GM19328 (cell line): Measurements from ENCODE around the gene ELMO1.

Source experiments
- ATAC-seq: cut with Tn5 transposase; IDR thresholded peaks from one replicate; pipeline ENCODE4 v1.9.1; 2021; ENCODE audit warnings: mild to moderate bottlenecking, moderate library complexity; ENCODE audit not compliant: unreplicated experiment

The ELMO1 gene

DNA sequence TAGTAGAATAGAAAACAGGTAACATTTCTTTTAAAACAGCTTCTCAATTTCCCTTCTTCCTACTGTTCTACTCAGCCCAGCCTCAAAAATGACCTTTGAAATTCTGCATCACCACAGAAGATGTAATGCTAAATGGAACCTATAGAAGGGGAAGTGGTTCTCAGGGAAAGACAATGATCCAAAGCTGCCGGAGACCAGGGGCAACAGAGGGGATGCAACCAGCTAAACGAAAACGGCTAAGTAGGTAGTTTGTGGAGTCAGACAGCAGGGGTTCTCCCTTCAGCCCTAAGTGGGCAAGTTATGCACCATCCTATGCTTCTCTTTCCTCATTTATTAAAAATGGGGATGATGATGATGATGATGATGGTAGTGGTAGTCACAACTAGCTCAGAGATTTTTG, 214.3 kb downstream of the ELMO1 start:
- no peak for ATAC-seq

DNA sequence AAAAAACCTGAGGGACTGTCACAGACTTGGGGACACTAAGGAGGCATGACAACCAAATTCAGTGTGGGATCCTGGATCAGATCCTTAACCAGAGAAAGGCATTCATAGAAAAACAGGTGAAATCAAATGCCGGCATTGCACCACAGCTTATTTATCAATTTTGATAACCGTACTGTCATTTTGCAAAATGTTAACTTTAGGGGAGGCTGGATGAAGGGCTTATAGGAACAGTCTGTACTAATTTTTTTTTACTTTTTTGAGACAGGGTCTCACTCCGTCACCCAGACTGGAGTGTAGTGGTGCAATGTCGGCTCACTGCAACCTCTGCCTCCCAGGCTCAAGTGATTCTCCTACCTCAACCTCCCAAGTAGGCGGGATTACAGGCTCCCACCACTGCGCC, 217.1 kb downstream of the ELMO1 start:
- no peak for ATAC-seq

DNA sequence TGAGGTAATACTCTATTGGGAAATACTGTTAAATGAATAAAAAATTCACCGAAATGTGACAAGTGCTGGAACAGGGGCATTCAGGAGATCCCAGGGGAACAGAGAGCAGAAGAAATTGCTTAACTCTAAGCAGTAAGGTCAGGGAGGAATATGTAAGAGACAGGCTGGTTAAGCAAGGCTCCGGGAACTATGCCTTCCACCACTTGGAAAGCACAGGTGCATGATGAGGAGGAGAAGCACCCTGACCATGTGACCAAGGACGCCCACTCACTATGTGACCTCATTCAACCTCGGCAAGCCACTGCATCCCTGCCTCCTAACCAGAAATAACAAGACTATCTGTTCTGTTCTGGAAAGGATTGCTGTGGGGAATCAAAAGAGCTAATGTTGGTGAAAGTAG, 218.4 kb downstream of the ELMO1 start:
- no peak for ATAC-seq

DNA sequence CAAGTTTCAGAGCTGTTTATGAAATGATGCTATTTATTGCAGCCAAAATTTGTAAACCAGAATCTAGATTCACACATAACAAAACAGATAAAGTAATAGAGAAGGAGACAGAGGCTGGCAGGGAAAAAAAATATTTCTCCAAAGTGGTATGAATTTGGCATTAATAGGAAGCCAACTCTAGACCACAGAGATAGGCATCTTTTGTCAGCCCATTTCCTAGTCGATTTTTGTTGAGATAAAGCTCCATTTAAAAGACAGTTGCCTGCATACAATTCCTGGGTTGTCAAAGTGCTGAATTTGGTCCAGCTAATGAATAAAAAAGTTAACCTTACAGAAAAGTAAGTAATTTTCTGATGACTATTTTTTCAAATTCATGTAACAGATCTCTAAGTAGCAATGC, 219.3 kb downstream of the ELMO1 start:
- ATAC-seq: no peak

DNA sequence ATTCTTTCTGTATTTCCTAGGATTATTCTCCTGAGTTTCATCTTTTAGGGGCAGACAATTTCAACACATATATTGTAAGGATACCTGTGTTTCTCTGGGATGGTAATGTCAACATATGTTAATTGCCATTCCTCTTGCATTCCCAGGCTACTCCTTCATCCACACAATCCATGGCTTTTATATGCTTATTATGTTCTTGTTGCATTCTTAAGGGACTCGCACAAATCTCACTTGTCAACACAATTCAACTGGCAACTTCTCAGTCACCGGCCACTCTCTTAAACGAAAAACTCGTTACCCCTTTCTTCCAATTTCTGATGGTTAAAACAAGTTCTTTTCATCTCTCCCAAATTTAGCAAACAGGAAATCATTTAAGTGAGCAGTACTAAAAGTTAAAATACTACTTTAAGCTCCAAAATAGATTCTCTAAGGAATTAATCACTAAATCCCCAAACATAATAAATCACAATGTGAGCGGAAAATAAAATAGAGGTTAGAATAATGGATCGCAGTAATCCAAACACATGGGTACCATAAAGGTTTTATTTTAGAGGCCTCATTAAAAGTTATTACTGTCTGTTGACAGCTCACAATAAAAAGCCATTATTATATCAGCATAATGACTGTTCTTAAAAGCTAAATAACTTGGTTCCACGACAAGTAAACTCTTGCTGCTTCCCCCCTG, 223.2 kb downstream of the ELMO1 start:
- no peak for ATAC-seq

DNA sequence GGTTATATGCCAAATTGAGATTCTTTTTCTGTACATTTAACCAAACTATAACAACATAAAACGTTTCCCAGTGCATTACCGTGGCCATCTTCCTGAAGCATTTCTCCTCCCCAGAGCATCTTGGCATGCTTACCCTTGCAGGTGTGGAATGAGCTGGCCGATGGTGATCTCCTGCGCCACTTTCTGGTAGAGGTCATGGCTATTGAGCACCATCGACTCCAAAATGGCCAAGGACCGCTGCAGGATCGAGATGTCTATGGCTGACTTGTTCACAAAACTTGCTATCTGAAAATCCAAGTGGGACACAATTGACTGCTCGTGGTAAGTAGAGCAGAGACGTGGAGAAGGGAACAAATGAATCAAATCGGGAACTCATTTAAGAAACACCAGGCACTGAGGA, 223.9 kb downstream of the ELMO1 start:
- no peak for ATAC-seq

DNA sequence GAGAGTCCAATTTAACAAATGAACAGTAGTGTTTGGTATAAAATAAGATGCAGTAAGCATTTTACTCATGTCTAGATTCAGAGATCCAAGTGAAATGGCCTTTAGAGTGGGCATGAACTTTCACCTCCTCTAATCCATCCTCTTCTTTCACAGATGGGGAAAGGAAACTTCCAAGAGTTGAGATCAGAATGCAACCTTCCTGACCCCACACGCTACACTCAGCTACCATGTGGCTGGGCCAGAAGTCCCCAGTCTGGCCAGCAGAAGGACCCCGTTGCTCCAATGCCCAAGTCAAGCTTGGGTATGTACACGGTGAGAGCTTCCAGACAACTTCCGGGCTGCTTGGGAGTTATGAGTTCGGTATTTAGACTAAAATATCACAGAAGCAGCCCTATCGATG, 228.0 kb downstream of the ELMO1 start:
- ATAC-seq: no peak

DNA sequence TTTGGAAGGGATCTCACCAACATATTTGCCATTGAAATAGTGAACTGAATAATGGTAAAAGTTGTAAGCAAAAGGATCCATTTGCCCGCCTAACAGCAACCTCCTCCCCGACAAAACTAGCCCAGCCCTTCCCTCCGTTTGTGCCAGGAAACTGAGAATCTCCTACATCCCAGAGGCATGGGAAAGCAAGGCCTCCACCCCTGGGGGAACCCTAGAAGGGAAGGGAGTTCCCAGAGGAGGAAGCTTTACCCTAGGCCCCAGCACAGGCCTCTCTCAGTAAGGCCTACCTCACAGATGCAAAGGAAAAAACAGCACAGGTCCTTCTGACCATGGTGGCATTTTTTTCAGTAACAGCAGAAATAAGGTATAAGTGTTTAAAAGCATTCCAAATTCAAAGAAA, 229.7 kb downstream of the ELMO1 start:
- ATAC-seq: no peak

DNA sequence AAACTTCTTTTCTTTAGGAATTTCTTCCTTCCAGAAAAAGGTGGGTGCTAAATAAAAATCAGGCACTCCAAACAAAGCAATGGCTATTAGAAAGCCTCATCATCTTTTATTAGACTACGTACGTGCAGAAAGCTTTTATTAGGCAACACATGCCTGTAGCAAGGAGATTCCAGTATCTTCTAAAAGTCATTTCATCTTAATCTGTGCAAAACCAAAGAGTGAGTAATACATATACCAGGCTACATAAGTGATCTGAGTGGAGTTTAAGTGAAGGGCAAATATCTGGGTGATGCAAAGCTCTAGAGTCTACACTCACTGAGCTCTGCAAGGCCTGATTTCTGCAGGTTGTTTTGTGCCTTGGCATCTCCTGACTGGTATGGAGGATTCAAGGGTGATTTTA, 231.7 kb downstream of the ELMO1 start:
- no peak for ATAC-seq

DNA sequence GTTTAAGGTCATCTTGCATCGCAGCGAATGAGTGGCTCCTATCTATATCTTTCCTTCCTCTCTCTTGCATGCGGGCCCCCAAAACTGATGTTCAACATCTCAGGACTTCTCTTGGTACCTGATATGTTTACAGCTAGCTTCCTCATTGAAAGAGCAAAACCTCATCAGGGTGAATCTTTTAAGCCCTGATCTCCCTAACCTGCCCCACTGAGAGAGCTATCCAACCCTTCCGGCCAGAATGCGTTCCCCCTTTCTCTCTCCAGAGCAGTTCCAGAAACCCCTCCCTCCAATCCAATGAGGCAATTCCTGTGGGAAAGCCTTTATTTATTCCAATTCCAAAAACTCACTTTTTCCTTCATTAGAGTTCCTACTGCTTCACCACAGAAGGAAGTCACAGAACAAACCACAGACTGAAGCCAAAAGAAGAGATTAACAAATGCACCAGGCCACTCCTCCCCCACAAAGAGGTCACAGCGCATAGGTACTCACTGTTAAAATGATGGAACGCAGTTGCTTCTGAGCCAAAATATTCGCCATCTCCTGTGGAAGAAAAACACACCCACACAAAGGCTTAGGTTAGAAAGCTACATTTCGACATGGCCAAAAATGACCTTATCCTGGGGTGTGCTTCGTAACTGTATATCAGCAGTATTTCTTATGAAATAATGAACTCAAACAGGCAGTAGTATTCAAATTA, 232.4 kb downstream of the ELMO1 start:
- no peak for ATAC-seq

DNA sequence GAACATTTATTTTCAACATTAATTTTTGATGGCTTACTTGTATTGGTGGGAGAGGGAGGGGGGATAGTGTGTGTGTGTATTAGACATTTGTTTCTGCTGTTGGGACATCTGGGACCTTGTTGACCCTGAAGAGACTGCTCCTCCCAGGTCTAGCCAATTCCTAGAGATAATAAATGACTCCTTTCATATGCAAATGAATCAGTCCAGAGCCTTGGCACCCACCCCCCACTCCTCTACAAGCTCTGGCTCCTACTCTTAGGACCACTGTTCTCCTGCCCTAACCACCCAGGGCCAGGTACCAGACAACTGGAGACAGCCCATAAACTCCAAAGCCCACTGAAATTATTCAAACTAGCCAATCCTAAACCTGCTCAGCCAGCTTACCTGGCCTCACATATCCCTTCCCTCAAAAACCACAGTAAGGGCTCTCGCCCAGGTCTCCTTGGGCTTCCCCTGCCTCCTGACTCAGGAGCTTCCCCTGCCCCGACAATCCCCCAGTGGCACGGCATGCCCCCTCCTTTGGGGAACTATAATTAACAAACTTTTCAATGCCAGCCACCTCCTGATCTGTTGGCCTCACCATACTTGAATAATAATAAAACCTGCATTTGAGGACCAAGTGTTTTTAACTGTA, 233.3 kb downstream of the ELMO1 start:
- no peak for ATAC-seq

DNA sequence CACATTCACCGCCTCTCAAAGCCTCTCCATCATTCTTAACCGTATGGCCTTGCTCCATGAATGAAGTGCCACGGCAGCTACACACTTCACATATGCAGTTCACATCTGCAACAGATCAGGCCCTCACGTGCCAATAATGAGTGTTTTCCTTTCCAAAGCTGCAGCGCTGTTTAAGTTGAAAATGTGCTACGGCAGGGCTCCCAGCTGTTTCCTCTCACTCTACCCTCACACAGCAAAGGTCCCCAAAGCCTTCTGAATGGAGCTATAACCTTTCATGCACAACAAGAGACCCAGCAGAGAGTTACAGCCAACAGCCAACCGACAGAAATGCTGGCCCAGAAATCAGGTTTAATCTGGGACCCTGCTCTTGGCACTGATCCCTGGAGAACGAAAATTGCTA, 236.1 kb downstream of the ELMO1 start:
- no peak for ATAC-seq

DNA sequence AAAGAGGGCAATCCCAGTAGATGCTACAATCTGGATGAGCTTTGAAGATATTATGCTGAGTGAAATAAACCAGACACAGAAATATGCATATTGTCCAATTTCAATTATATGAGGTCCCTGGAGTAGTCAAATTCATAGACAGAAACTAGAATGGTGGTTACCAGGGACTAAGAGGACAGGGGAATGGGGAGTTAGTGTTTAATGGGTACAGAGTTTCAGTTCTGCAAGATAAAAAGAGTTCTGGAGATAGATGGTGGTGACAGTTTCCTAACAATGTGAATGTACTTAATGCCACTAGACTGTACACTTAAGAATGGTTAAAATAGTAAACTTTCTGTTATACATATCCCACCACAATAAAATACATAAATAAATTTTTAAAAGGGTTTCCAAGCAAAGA, 236.6 kb downstream of the ELMO1 start:
- no peak for ATAC-seq

DNA sequence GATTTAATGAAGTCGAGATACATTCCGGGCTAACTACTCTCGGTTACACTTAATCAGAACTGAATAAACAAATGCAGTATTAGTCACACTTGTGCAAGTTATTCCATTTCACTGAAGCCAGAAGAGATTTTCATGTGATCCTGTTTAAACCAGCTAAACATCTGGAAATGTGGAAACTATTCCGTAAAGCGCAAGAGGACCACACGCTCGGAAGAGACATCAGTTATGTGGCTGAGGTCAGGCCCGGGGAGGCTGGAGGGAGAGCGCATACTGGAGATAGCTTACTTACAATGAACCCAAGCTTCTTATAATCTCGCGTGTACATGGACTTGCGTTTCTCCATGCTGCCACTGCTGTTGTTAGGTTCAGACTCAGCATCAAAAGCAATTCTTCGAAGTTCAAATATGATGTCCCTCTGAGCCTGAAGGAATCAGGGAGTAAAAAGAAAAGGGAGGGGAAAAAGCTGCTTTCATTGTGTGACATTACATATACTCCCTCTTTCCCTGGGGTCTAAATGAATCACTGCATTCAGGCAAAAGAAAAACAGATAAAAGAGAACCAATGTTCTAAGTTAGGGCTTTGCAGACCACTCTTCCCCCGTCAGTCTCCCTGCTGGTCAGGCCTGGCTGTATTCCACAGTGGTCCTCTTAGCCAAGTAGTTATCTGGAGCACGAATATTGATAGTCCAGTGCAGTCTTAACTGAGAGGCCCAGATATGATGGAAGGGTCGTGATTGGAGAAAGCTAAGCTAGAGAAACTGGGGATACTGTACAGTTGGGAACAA, 237.4 kb downstream of the ELMO1 start:
- ATAC-seq: no peak

DNA sequence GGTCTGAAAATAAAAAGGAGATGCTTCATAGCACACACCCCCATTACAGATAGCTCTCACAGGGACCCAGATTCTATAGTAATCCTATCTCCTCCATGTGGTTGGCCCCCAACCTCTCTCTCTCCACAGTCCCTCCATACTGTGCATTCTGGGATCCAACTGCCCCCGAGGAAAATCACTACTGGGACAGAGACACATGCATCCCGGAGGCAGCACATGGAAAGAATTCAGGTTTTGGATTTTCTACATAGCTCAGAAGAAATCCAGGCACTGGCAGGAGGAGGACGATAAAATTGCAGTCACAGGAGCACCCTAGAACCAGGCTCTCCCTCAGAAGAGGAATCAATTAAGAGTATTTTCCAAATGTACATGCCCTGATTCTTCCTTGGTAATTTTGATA, 239.5 kb downstream of the ELMO1 start:
- no peak for ATAC-seq

DNA sequence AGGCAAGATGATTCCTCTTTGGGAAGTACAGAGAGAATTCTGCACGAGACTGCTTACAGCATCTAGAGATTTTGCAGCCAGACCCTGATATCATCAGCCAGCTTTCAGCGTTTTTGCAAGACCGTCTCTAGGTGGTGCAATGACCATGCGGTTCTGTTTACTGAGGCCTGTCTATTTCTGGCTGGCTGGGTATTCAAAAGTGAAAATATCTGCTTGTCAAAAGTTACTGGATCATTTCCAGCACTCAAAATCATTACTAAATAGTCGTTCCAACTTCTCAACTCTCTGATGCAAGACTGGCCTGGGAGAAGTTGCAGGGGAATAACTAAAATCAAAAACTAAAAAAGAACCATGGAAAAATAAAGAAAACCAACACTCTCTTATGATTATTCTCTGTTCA, 240.1 kb downstream of the ELMO1 start:
- ATAC-seq: peak; percentile 76

DNA sequence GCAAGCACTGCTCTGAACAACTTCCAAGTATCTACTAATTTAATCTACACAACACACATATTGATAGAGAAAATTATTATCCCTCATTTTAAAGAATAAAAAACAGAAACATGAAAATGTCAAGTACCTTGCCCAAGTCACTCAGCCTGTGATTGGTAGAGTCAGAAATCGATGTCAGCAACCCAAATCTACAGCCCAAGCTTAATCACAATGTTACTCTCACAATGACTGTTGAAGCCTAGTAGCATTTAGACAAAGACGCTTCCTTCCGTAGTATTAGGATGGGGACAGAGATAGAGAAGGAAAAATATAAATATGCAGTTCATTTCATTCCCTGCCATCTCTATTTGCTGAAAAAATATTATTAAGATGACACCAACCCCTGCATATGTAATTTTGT, 242.5 kb downstream of the ELMO1 start:
- ATAC-seq: no peak

DNA sequence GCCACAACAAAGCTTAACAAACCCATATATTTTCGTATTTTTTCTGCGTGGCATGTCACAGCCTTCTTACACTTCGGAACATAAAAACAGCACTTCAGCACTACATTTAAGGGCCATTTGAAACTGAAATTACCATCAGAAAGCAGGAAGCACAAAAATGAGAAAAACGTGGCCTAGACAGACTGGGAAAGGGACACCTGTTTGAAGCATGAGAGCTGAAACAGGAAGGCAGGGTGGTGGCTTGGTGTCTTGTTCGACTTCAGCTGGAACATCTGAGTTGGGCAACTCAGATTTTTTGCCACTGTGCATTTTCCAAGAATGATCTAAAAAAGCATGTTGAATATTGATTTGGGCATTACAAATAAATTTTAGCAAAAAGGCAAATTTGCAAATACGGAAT, 243.2 kb downstream of the ELMO1 start:
- no peak for ATAC-seq

DNA sequence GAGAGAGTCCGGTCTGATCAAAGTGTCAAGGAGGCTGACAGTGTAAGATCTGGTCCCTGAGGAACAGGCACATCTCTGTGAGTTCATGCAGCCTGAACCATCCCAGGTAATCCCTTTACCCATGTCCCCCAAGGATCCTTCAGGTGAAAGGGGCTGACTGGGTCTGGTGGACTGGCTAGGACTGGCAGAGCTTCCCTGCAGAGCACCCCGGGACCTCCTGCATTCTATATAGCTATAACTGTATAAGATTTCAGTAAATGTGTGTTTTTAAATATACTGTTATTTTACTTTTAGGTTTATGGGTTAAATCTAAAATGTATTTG, 246.8 kb downstream of the ELMO1 start:
- ATAC-seq: no peak

DNA sequence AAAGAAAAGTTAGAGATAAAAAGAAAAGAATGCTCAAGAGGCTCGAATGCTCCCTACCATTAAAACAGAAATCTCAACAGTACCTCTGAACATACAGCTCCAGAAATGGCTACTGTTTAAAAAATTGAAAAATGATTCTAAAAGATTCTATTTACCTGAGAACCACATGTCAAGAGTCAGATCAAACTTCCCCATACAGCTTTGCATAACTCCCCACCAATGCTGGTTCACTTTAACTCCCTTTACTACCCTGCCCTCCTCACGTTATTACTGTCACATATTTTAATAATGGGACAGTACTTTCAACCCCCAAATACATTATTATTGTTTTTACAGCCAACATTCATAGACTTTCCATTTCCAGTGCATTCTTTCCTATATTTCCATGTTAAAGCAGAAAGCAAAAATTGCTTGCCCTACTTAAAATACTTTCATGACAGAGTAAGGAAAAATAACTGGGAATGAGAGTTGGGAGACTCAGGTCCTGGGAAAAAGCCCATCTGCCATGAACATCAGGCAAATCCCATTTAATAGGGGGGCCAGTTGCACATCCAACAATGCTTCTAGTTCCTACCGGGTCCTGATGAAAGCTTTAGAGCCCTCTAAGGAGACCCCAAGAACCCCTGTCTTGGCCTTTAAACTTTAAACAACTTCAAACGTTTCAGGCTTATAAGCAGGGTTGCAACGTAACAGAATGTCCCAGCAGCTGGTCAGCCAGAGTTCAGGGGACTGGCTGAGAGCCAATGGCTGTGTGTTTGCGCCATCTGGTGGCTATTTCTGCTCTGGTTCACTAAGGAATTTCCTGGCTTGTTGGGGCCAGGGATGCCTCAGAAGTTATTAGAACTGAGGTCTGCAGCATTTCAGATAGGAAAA, 247.4 kb downstream of the ELMO1 start:
- no peak for ATAC-seq
